ENCODE measurements around the gene OSTC.
A peak's percentile ranks its signal among the peaks of the same experiment; 100 is the strongest.

OSTC gene

DNA sequence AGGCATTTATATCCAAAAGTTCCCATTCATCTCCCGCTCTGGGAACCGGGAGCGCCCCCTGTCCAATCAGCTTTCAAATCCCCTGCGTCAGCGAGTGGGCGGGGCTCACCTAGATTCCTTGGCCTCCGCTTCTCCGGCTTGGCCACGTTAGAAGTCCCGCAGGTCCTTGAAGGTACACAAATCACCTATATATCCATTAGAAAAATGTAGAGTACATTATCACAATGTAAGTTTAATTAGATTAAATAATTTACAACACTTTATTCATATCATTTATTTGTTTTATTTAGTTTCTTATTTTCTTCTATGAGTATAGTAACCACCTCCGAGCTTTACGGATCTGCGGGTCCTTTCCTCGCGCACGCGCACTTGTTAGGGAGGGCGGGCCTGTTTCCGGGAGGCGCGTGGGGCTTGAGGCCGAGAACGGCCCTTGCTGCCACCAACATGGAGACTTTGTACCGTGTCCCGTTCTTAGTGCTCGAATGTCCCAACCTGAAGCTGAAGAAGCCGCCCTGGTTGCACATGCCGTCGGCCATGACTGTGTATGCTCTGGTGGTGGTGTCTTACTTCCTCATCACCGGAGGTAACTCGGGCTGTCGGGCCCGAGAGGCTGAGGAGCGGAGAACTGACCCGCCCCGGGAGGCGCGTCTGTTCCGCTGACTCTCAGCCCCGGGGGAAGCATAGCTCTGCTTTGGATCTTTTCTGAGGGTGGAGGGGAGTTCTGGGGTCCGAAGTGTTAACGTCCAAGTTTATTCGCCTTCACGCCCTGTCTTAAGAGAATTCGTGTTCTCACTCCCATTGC, at the start of gene OSTC:
TSS of gene OSTC (plus strand) at position 388 of the 802 bp plus-strand sequence. CDS start at position 445, 57 bp downstream.
- peak; percentile 91 for DNase-seq

GRCh38 chr4:108601106-108601505, 49.3 kb upstream of the OSTC start:
- DNase-seq, result no peak

DNA sequence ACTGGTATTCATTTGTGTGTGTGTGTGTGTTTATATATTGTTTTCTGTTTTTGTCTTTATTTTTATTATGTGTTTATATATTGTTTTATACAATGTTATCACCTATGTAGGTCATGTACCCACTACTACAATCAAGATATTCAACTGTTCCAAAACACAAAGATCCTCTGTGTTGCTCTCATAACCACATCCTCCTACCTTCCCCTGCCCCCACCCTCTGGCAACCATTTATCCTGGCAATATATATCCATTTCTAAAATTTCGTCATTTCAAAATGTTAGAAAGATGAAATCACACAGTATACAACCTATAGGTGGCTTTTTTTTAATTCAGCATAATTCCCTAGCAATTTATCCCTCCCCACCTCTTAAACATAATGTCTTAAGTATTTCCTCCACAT, 48.9 kb upstream of the OSTC start:
- no peak for DNase-seq

- DNase-seq, result no peak
Observed at GRCh38 chr4:108602163-108602562, 48.2 kb upstream of the OSTC start.

DNA sequence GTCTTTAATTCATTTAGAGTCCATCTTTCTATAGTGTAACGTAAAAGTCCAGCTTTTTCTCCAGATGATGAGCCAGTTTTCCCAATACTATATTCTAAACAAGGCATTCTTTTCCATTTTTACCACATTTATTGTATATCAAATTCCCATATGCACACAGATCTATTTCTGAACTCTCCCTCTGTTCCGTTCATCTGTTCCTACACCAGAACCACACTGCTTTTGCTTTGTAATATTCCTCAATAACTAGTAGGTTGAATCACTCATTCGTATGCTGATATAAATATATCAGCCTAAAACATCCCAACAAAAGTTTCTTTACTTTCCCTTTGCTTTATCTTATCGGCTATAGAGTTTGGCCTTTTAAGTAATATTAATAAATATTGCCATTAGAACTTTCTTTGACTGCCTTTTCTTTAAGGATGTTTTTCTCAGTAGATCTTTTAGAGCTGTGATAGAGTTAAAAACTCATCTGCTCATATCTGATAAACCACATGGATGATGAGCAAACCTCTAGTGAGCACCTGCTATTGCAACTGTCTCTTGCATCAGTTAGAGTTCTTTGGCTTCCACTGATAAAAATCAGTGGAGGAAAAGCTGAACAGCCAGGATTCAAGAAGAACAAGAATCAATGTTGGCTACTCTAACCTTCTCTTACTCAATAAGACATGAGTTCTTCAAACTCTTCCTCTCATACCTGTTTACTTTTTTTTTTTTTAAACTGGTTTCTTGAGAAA, 43.2 kb upstream of the OSTC start:
- DNase-seq, result no peak

DNA sequence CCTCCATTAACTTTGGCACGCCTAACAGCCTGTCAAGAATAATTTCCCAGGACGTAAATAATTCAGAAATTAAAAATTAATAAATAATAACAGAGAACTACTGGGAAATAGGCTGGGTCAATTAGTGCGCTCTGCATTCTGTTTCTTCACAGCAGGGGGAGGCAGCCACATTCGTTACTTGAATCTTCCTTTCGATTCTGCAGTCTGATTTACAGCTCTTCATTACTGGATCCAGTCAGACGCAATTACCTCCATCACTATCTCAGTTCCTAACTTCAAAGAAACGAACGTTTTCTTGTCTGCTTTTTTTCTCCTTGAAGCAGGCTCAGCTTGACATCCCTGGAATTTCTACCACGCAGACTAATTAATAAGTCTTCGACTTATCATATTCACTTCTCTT, 39.0 kb upstream of the OSTC start:
- DNase-seq, result no peak

DNA sequence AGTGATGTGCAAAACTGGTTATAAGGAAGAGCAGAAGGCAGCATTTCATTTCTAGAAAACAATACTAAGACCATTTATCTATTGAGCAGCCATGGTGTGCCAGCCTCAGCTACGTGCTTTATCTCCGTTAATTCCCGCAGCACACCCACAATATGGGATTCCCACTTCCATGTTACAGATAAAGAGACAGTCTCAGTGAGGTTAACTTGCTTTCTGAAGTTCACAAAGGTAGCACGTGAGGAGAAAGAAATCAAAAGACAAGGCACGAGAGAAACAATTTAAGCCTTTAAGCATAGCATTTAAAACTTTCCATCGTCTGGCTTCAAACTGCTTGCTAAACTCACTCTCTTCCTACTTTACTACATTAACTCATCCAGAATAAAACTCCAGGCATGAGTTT, 38.0 kb upstream of the OSTC start:
- DNase-seq, result no peak

- DNase-seq, result no peak
Observed at GRCh38 chr4:108619372-108620100, 30.9 kb upstream of the OSTC start.

- peak; percentile 96 for DNase-seq
Observed at GRCh38 chr4:108620101-108620932, 30.1 kb upstream of the OSTC start, which contains the start of gene RPL34. TSS of gene RPL34 (plus strand) at chr4:108620576. CDS start at chr4:108621960, 1,384 bp downstream.

DNA sequence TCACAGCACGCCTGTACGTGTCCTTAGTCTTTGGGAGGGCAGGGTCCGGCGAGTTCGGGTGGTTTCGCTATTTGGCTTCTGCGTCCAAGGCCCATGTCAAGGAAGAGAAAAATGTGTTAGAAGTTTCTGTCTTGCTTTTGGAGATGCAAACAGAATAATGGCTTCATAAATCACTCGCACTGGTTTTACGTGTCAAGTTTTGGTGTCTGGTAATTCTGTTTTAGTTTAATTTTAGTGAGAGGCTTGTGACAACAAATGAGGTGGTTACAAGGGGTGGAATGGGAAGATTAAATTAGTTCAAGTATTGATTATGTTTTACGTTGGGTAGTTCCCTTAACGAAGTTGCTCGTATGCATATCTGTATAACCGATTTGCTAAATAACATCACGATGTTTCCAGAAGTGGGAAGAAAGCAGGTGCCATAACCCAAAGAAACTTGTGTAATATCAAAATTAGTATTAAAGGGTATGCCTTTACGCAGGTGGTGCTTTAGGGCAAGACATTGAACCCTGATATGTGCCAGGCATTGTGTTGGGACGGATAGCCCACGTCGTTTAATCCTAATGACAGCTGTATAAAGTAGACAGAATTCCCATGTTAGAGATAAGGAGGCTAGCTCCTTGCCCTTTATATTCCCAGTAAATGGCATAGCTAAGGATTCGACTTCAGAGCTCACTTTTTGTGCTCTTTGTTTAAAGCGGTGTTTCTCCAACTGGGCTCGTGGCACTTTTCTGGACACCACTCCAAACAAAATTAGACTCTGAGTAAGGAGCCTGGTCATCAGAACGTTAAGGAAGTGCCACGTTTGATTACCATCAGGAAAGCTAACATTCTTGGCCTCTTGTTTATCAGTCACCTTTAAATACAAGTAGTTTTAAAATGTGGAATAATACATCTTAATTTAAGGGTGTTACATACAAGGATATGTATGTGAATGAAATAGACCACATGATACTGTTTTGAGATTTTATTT, 29.2 kb upstream of the OSTC start:
- DNase-seq, result peak; percentile 4

DNA sequence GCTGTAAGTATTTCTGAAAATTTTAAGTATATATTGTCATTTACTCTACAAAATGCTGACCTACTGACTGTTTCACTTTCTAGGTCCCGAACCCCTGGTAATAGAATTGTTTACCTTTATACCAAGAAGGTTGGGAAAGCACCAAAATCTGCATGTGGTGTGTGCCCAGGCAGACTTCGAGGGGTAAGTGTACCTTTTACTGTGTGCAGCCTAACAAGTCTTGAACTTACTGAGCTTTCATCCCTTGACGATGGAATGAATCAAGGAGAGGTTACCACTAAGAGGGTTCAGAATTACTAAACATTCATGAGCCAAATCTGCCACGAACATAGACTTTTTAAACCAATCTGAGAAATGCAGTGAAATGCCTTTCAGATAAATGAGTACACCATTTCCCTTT, 28.4 kb upstream of the OSTC start:
- no peak for DNase-seq

GRCh38 chr4:108622828-108623227, 27.6 kb upstream of the OSTC start:
- no peak for DNase-seq

- DNase-seq, result no peak
Observed at GRCh38 chr4:108624263-108625056, 25.9 kb upstream of the OSTC start.

GRCh38 chr4:108626056-108626455, 24.3 kb upstream of the OSTC start:
- no peak for DNase-seq

GRCh38 chr4:108628411-108628810, 22.0 kb upstream of the OSTC start:
- DNase-seq, result no peak

DNA sequence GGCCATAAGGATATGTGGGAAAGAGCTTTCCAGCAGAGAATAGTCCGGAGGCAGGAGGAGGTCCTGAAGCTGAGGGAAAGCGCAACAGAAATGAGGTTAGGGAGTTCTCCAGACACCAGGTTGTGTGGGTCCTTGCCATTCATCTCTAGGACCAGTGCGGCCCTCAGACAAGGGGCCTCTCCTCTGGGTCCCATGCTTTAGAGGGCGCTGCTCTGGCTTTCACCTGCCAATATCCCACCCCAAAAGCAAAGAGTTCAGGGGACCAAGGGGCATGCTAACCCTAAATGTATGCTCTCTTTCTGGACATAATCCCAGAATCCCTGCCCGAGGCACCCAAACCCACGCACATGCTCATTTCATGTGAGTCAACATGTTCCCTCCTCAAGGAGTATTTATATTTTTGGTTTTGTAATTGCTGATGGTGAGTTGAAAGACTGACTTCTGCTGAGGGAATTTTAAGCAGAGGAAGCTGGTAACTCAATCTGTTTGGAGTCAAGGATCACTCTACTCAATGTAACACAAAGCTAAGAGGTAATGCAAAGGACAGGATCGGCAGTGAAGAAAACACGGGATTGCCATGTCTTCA, 15.2 kb upstream of the OSTC start:
- no peak for DNase-seq

- DNase-seq, result no peak
Observed at GRCh38 chr4:108636246-108636645, 14.2 kb upstream of the OSTC start.

- no peak for DNase-seq
Observed at GRCh38 chr4:108637856-108638255, 12.5 kb upstream of the OSTC start.

DNA sequence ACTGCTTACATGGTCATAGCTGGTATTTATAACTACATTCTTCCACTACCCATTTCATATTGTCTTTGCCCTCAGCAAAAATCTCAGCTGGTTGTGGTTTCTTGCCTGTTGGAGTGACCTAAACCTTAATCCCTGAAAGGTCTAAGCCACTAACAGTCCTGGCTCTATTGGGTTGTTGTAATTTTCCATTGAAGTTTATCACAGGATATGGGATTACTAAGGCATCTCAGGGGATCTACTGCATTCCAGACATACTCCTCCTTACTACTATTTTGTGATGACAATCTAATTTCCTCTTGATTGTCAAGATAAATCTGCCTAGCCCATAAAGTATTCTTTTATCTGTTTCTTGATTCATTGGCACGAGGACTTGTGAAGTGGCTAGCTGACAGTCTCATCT, 6.2 kb upstream of the OSTC start:
- no peak for DNase-seq

DNA sequence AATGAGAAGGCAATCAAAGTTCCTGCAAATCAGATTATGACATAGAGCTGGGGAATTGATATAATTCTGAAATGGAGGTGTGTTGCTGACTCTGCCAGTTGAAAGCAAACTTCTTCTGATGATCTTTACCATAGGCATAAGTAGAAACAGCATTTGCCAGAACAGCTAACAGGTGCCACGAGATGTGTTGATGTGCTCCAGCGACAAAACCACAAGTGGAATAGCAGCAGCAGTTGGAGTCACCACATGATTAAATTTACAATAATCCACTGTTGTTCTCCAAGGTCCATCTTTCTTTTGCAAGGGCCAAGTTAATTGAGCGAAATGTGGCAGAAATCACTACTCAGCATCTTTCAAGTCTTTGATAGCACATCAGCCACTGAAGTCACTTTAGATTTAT, 3.7 kb upstream of the OSTC start:
- no peak for DNase-seq
